ENCODE measurements around the gene WNT7B.

Gene WNT7B

GRCh38 chr22:45964372-45964771, 12.6 kb downstream of the WNT7B start:
- CTCF ChIA-PET = no interaction called here
- no peak for TF ChIP-seq CTCF (IDR thresholded peaks at IDR 0.05; ENCODE audit: insufficient read depth, low read length, missing control alignments)
- H3K4me3 ChIP-seq (ENCODE audit: low read depth, low read length) = no peak overlapping the region
- POLR2A ChIA-PET = no interaction called here
- no peak for DNase-seq (ENCODE audit: low read depth, low spot score)

GRCh38 chr22:45963821-45964220, 13.1 kb downstream of the WNT7B start:
- ChIA-PET POLR2A (no interaction called here), CTCF (no interaction called here)
- no peak for DNase-seq (ENCODE audit: low read depth, low spot score)
- TF ChIP-seq CTCF (IDR thresholded peaks at IDR 0.05; ENCODE audit: insufficient read depth, low read length, missing control alignments) = no peak
- H3K4me3 ChIP-seq (ENCODE audit: low read depth, low read length) = no peak overlapping the region

GRCh38 chr22:45962756-45963324, 14.1 kb downstream of the WNT7B start:
- CTCF ChIA-PET = no interaction called here
- POLR2A ChIA-PET = no interaction called here
- no peak overlapping the region for H3K4me3 ChIP-seq (ENCODE audit: low read depth, low read length)
- DNase-seq (ENCODE audit: low read depth, low spot score) = no peak
- TF ChIP-seq CTCF (IDR thresholded peaks at IDR 0.05; ENCODE audit: insufficient read depth, low read length, missing control alignments) = no peak

GRCh38 chr22:45962434-45962718, 14.6 kb downstream of the WNT7B start:
- CTCF ChIA-PET = no interaction called here

GRCh38 chr22:45961679-45962433, 15.1 kb downstream of the WNT7B start:
- ChIA-PET POLR2A (no interaction called here), CTCF (interaction anchor here (1.2 to 1.4 kb wide), 2 partner anchors 98 to 231 kb away, joined by 3 to 4 read pairs; no protein-coding TSS in a partner anchor)
- H3K4me3 ChIP-seq (ENCODE audit: low read depth, low read length) = no peak overlapping the region
- no peak for TF ChIP-seq CTCF (IDR thresholded peaks at IDR 0.05; ENCODE audit: insufficient read depth, low read length, missing control alignments)
- DNase-seq (ENCODE audit: low read depth, low spot score) = no peak

More at GRCh38 chr22:45962434-45962718, 14.6 kb downstream of the WNT7B start:
- no peak for DNase-seq (ENCODE audit: low read depth, low spot score)
- POLR2A ChIA-PET = no interaction called here
- TF ChIP-seq CTCF (IDR thresholded peaks at IDR 0.05; ENCODE audit: insufficient read depth, low read length, missing control alignments) = no peak
- no peak overlapping the region for H3K4me3 ChIP-seq (ENCODE audit: low read depth, low read length)

- ChIA-PET CTCF (interaction anchor here (0.8 to 1.4 kb wide), 3 partner anchors 34 to 229 kb away, joined by 3 to 4 read pairs (median 3); no protein-coding TSS in a partner anchor), POLR2A (no interaction called here)
- TF ChIP-seq CTCF (IDR thresholded peaks at IDR 0.05; ENCODE audit: insufficient read depth, low read length, missing control alignments) = no peak
- DNase-seq (ENCODE audit: low read depth, low spot score) = no peak
- H3K4me3 ChIP-seq (ENCODE audit: low read depth, low read length) = no peak overlapping the region
These were observed 16.2 kb downstream of the WNT7B start for GRCh38 chr22:45960477-45961386.

Measured in AG04449 (cell line).